ENCODE results near the gene RSF1.

RSF1 gene

GRCh38 chr11:77695417-77695816 is 125.1 kb downstream of the RSF1 start:
- in situ Hi-C loops (cut with MboI; ENCODE audit: low sequenced_read_pairs), result no loop called here

- in situ Hi-C loops (cut with MboI; ENCODE audit: low sequenced_read_pairs), result no loop called here
Observed at GRCh38 chr11:77690649-77691048, 129.9 kb downstream of the RSF1 start.

- in situ Hi-C loops (cut with MboI; ENCODE audit: low sequenced_read_pairs), result no loop called here
Observed at GRCh38 chr11:77687088-77687487, 133.4 kb downstream of the RSF1 start.

GRCh38 chr11:77677138-77677537 is 143.4 kb downstream of the RSF1 start:
- in situ Hi-C loops (cut with MboI; ENCODE audit: low sequenced_read_pairs), result no loop called here

DNA sequence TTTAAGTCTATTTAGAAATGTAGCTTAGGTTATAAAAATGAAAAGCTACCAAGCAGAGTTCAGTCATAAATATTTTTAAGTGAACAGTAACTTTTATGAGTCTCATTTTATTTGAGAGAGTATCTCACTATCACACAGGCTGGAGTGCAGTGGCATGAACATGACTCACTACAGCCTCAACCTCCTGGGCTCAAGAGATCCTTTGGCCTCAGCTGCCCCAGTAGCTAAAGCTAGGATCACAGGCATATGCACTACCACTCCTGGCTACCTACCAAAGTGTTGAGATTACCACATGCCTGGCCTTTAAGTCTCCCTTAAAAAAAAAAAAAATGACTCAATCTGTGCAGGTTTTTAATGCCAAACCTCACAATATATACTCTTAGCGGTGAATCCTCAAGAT is 148.3 kb downstream of the RSF1 start:
- in situ Hi-C loops (cut with MboI; ENCODE audit: low sequenced_read_pairs), result loop anchor here (25.0 kb wide), 1 partner anchor 90 kb away; no protein-coding TSS in a partner anchor

- in situ Hi-C loops (cut with MboI; ENCODE audit: low sequenced_read_pairs), result loop anchor here (25.0 kb wide), 1 partner anchor 92 kb away; no protein-coding TSS in a partner anchor
Observed at GRCh38 chr11:77669848-77670511, 150.5 kb downstream of the RSF1 start.

DNA sequence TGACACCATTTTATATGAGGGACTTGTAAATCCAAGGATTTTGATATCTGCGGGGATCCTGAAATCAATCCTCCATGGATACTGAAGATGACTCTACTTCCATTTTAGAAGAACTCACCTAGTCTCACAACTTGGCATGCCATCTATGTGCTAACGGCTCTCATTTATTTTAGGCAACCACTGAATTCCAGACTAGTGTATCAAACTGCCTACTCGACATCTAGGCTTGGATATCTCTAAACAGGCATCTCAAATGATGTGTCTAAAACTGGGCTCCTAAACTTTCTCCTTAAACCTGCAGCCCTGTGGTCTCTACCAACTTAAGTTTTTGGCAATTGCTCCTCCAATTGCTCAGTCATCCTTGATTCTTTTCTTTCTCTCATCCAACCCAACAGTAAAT is 151.8 kb downstream of the RSF1 start:
- in situ Hi-C loops (cut with MboI; ENCODE audit: low sequenced_read_pairs), result loop anchor here (25.0 kb wide), 1 partner anchor 94 kb away; no protein-coding TSS in a partner anchor

DNA sequence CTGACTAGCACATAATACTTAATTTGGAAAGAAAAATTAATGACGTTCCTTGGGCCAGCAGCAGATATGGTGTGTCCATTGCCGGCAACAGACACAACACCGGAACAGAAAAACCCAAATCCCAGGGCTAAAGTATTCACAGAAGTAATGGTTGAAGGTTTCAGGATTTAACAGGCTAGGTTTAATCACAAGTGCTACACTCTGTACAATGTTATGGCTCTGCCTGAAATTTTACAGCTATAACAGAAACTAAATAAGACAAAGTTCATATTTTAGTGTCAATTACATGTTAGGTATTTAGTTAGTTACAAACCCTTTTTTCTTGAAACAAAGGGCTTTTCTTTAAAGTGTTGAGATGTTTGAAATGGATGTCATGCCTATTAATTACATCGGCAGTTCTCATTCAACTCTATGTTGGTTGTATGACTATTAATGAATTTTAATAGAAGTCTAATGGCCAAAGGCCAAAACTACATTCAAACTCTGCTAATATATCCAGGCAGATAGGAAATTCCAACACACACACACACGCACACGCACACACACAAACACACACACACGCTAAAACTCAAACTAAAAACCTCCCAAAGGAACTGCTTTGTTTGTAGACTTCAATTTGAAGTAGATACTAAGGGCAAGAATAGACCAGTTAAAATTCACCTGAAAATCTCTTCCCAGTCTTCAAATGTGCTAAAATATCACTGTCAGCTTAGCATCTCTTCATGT is 155.1 kb downstream of the RSF1 start:
- in situ Hi-C loops (cut with MboI; ENCODE audit: low sequenced_read_pairs), result loop anchor here (25.0 kb wide), 1 partner anchor 97 kb away; no protein-coding TSS in a partner anchor

- in situ Hi-C loops (cut with MboI; ENCODE audit: low sequenced_read_pairs), result loop anchor here (25.0 kb wide), 1 partner anchor 101 kb away; no protein-coding TSS in a partner anchor
Observed at GRCh38 chr11:77661670-77662069, 158.9 kb downstream of the RSF1 start.

DNA sequence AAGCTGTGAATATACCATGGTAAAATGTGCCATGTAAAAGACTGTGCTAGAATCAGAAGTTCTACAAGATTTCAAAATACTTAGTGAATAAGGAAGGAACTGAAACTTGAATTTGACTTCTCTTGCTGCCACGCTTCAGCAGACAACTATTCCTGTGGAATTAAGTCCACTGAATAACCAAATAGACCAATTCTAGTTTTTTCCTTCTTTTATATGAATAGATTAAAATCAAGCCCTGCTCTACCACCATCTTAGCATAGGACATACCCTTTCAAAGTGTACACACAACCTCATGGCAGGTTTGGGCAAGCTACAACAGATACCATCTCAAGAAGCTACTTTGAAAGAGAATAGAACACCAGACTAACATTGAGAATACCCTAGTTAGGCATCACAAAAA is 159.6 kb downstream of the RSF1 start:
- in situ Hi-C loops (cut with MboI; ENCODE audit: low sequenced_read_pairs), result loop anchor here (25.0 kb wide), 1 partner anchor 101 kb away; no protein-coding TSS in a partner anchor

- in situ Hi-C loops (cut with MboI; ENCODE audit: low sequenced_read_pairs), result loop anchor here (25.0 kb wide), 1 partner anchor 104 kb away; no protein-coding TSS in a partner anchor
Observed at GRCh38 chr11:77658213-77659013, 162.1 kb downstream of the RSF1 start.

DNA sequence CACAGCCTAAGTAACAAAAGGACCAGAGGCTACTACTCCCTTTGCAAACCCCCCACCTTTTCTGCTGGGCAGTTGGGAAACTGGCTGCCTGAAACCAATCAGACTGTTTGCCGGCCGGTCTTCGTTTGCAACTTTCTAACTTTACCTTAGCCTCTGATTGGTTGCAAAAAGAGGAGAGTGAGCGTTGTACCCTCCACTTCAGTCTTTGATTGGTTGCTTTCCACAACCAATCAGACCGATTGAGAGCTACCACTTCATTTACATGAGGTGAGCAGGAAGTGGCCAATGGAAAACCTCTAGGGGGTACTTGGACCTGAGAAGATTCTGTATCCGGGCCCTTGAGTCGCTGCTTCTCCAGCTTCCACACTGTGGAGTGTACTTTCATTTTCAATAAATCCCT is 164.2 kb downstream of the RSF1 start:
- in situ Hi-C loops (cut with MboI; ENCODE audit: low sequenced_read_pairs), result loop anchor here (25.0 kb wide), 1 partner anchor 106 kb away; no protein-coding TSS in a partner anchor

DNA sequence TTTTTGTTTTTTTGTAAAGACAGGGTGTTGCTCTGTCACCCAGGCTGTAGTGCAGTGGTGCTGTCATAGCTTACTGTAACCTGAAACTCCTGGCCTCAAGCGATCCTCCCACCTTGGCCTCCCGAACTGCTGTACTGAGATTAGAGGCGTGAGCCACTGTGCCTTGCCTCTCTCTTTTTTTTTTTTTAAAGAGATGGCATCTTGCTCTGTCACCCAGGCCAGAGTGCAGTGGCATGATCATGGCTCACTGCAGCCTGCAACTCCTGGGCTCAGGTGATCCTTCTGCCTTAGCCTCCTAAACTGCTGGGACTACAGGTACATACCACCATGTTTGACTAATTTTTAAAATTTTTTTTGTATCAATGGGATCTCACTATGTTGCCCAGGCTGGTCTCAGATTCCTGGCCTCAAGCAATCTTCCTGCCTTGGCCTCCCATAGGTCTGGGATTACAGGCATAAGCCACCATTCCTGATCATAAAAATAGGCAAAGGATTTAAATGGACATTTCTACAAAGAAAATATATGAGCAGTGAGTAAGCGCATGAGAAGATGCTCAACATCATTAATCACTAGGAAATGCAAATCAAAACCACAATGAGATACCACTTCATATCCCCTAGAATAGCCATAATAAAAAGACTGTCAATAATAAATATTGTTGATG is 165.6 kb downstream of the RSF1 start:
- in situ Hi-C loops (cut with MboI; ENCODE audit: low sequenced_read_pairs), result loop anchor here (25.0 kb wide), 1 partner anchor 107 kb away; no protein-coding TSS in a partner anchor

DNA sequence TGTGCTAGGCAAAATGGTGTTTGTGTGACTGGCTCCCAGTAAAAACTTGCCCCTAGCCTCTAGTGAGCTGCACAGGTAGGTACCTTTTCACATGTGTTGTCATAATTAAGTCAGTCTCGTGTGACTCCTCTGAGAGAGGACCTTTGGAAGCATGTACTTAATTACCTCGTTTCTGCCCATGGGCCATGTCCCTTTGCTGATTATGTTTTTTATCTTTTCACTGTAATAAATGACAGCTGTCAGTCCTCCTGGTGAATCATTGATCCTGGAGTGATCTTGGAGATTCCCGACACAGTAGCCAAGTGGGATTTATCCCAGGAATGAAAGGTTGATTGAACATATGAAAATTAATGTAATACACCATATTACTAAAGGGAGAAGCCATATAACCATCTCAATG is 170.4 kb downstream of the RSF1 start:
- in situ Hi-C loops (cut with MboI; ENCODE audit: low sequenced_read_pairs), result loop anchor here (25.0 kb wide), 1 partner anchor 112 kb away; no protein-coding TSS in a partner anchor

GRCh38 chr11:77647654-77648305 is 172.7 kb downstream of the RSF1 start:
- in situ Hi-C loops (cut with MboI; ENCODE audit: low sequenced_read_pairs), result no loop called here

DNA sequence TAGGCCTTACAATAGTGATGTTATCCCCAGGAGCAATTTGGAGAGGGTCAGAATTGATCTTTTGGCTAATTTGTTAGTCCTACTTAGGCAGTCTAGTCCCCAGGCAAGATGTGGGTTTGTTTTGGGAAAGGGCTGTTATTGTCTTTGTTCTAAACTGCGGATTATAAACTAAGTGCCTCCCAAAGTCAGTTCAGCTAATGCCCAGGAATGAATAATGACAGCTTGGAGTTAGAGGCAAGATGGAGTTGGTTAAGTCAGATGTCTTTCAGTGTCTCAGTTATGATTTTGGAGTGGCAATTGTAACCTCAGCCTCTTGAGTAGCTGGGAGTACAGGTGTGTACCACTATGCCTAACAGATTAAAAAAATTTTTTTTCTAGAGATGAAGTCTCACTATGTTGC is 175.6 kb downstream of the RSF1 start:
- in situ Hi-C loops (cut with MboI; ENCODE audit: low sequenced_read_pairs), result no loop called here

DNA sequence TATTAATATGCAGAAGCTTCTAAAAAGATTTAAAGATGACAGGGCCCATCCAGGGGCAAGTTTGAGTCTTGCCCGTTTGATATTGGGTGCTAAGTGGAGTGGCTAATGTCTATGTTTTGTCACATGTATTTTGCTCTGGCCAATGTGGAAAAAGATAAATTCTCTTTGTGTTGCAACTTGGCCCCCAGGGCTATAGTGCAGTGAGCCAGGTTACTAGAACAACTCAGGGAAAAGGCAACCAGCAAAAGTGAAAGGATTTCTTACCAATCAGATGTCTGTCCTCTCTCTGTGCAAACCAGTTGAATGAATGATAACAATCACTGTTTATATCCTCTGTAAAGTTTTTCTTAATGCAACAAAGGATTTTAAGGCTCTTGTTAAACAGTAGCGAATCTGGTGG is 178.3 kb downstream of the RSF1 start:
- in situ Hi-C loops (cut with MboI; ENCODE audit: low sequenced_read_pairs), result no loop called here

GRCh38 chr11:77637345-77638165 is 183.0 kb downstream of the RSF1 start, which contains the start of gene CLNS1A:
TSS of gene CLNS1A (minus strand) at chr11:77637794. CDS start at chr11:77637714, 80 bp downstream.
- in situ Hi-C loops (cut with MboI; ENCODE audit: low sequenced_read_pairs), result no loop called here

- in situ Hi-C loops (cut with MboI; ENCODE audit: low sequenced_read_pairs), result no loop called here
Observed at GRCh38 chr11:77636731-77637344, 183.7 kb downstream of the RSF1 start.

All from HL-60/S4 treated with phorbol 12-myristate 13-acetate at 8.2 ng/mL for 4 days and 3 days (cell line).